LNCaP clone FGC (cell line): ENCODE data around the gene AKR7A2.
"Not testable (repeated sequence)": the region's sequence is repeated elsewhere in the genome, so short reads cannot be mapped to it uniquely, and the experiment has no call there.

Experiments used
- DNase-seq: peaks from one replicate; pipeline ENCODE4 v3.0.0-alpha.2; 2011; ENCODE audit warnings: low read depth
- H3K4me3 ChIP-seq: 2 replicates; pipeline ENCODE4 v1.5.1; 2011; ENCODE audit warnings: mild to moderate bottlenecking, low read depth, low read length, control low read depth
- TF ChIP-seq, protein P1 (sequence below): IDR thresholded peaks from 2 replicates; pipeline ENCODE4 v1.5.1; 2012; ENCODE audit warnings: mild to moderate bottlenecking; ENCODE audit not compliant: control insufficient read depth, insufficient read depth; ENCODE audit errors: extremely low read depth

Gene AKR7A2

GRCh38 chr1:19258353-19258752, 53.6 kb downstream of the AKR7A2 start:
- no peak overlapping the region for H3K4me3 ChIP-seq
- no peak for DNase-seq
- TF ChIP-seq, protein P1, sequence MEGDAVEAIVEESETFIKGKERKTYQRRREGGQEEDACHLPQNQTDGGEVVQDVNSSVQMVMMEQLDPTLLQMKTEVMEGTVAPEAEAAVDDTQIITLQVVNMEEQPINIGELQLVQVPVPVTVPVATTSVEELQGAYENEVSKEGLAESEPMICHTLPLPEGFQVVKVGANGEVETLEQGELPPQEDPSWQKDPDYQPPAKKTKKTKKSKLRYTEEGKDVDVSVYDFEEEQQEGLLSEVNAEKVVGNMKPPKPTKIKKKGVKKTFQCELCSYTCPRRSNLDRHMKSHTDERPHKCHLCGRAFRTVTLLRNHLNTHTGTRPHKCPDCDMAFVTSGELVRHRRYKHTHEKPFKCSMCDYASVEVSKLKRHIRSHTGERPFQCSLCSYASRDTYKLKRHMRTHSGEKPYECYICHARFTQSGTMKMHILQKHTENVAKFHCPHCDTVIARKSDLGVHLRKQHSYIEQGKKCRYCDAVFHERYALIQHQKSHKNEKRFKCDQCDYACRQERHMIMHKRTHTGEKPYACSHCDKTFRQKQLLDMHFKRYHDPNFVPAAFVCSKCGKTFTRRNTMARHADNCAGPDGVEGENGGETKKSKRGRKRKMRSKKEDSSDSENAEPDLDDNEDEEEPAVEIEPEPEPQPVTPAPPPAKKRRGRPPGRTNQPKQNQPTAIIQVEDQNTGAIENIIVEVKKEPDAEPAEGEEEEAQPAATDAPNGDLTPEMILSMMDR = no peak

- TF ChIP-seq, protein P1 = no peak
- no peak for DNase-seq
- no peak overlapping the region for H3K4me3 ChIP-seq
Measured at GRCh38 chr1:19257178-19257914, 54.6 kb downstream of the AKR7A2 start.

DNA sequence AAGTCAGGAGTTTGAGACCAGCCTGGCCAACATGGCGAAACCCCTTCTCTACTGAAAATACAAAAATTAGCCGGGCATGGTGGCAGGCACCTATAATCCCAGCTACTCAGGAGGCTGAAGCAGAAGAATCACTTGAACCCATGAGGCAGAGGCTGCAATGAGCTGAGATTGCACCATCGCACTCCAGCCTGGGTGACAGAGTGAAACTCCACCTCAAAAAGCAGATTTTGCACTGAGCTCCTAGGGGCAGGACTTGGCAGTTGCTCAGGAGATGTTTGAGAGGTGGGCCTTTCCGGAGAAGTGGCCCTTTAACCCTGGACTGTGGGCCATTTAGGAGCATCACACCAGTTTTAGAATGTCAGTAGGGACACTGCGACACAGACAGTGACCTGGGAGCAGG, 55.6 kb downstream of the AKR7A2 start:
- H3K4me3 ChIP-seq, DNase-seq: not testable (repeated sequence)

GRCh38 chr1:19255288-19255687, 56.7 kb downstream of the AKR7A2 start:
- TF ChIP-seq, protein P1 = no peak

DNA sequence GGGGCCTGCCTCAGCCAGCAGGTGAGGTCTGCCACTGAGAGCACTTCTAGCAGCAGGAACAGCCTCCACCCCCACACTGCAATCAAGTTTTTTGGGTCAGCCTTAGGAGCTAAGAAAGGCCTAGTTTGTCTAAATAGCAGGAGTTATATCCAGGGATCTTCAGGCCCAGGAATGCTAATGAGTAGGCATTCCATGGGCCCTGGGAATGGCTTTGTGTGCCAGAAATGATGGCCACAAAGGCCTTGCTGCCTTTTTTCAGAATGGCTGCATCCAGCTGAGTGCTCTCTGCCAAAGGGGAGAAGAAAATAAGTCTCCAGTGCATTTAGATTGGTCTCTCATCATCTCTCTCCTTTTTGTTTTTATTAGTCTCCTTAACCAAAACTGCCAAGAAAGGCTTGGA, 57.5 kb downstream of the AKR7A2 start:
- H3K4me3 ChIP-seq = no peak overlapping the region
- DNase-seq = no peak
- TF ChIP-seq, protein P1 = no peak

More at GRCh38 chr1:19255288-19255687, 56.7 kb downstream of the AKR7A2 start:
- no peak for DNase-seq
- no peak overlapping the region for H3K4me3 ChIP-seq
